ENCODE results near the gene CCT8. TPM values are rescaled to one million over a fixed set of nuclear protein-coding genes. Genes with fewer than 3 reads are reported as not detected.
A peak's percentile ranks its signal among the peaks of the same experiment; 100 is the strongest.
"Not testable (repeated sequence)": the region's sequence is repeated elsewhere in the genome, so short reads cannot be mapped to it uniquely, and the experiment has no call there.

The CCT8 gene
- polyA plus RNA-seq, 1 donor, result 213 TPM

DNA sequence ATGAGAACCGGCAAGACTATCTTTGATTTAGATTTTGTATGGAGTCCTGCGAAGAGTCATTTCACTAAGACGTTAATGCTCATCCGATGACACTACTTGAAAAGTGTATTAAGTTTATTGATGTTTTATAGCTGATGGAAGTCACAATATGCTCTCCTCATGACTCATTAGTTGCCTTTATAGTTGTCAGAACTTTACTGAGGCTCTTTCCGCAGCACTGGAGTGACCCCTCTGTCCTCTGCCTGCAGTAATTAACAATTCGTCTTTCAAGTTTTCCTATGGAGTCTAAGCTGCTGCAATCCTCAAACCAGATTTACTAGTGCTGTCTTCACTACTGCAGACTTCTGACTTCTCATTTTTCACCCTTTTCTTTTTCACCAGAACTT, 48.1 kb downstream of the CCT8 start:
- peaks cover 3% of the 10 kb centered on the region for H3K4me1 ChIP-seq (ENCODE audit: control insufficient read depth, insufficient read depth, low read length)
- H3K27me3 ChIP-seq (ENCODE audit: control insufficient read depth, insufficient read depth, low read length), result no peaks in the 10 kb centered on the region
- peak in 1 of 2 donors; percentile 64 for DNase-seq
- no CpG with 5 or more reads among the region's 6 CpGs for WGBS (ENCODE audit: insufficient coverage, low lambda C conversion rate)
- H3K36me3 ChIP-seq (ENCODE audit: control insufficient read depth, insufficient read depth, low read length), result peaks cover 10% of the 10 kb centered on the region
- peak overlapping the region; percentile 76 for H3K4me3 ChIP-seq (ENCODE audit: low read length)
- H3K27ac ChIP-seq (ENCODE audit: low read length), result peak overlapping the region; percentile 95
- H3K9me3 ChIP-seq (ENCODE audit: control insufficient read depth, low read depth, low read length), result no peaks in the 10 kb centered on the region

DNA sequence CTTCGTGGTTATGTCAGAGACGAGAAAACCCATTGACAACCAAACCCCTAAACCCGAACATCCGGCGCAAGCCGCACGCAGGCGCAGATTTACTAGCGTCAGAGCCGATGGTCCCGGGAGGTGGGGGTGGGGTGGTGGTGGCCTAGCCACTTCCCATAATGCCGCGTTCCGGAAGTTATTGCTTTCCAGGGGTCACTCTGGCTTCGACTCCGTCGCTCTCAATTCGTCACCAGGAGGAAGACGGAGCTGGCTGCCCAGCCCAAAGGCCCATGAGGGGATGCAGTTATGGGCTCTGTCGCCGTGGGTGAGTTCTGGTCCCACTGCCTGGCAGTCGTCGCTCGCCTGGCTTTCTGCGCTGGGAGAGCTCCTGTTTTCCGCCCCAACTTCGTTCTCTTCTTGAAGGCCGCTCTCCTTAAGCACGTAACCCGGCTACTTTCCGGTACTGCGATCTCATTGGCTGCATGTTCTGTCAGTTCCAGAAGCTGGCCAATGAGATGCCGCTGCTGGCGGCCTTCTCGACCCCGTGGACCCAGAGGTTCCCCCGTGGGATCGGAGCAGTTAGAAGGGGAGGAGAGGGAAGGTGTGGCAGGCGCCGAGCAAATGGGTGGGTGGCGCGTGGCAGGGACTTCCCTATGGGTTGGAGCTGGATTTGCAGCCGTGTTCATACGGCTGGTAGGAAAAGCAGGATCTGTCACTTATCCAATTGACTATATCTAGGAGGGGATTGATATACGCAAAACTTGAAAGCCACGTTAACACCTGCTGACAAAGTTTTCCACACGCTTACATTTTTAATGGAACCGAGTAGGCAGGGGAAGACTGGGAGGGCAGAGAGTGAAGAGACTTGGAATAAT, 48.7 kb downstream of the CCT8 start, which contains the start of gene USP16:
USP16 (plus strand) TSS at position 195 of the 854 bp plus-strand sequence. CDS start 3,246 bp downstream, outside the sequence.
- peak; percentile 98 to 100 for DNase-seq
- peak within 1 kb of the TSS; percentile 76 for H3K4me3 ChIP-seq (ENCODE audit: low read length)
- WGBS (ENCODE audit: insufficient coverage, low lambda C conversion rate), result no CpG with 5 or more reads among the region's 48 CpGs

DNA sequence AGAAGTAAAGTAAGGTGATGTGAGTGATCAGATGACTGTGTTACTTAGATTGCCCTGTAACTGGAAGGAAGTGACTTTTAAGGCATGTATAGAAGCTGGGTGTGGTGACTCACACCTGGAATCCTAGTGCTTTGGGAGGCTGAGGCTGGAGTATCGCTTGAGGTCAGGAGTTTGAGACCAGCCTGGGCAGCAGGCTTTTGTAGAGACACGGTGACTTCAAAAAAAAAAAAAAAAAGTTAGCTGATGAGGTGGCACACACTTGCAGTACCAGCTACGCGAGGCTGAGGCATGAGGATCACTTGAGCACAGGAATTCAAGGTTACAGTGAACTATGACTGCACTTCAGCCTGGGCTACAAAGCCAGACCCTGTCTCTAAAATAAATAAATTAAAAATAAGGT, 51.3 kb downstream of the CCT8 start:
- peaks cover 12% of the 10 kb centered on the region for H3K4me1 ChIP-seq (ENCODE audit: control insufficient read depth, insufficient read depth, low read length)
- WGBS (ENCODE audit: insufficient coverage, low lambda C conversion rate), result no CpG with 5 or more reads among the region's 4 CpGs
- H3K36me3 ChIP-seq (ENCODE audit: control insufficient read depth, insufficient read depth, low read length), result no peaks in the 10 kb centered on the region
- no peaks in the 10 kb centered on the region for H3K27me3 ChIP-seq (ENCODE audit: control insufficient read depth, insufficient read depth, low read length)
- no peak for DNase-seq
- H3K9me3 ChIP-seq (ENCODE audit: control insufficient read depth, low read depth, low read length), result no peaks in the 10 kb centered on the region
- no peak overlapping the region for H3K4me3 ChIP-seq (ENCODE audit: low read length)
- no peak overlapping the region for H3K27ac ChIP-seq (ENCODE audit: low read length)

More for the DNA sequence above, 48.7 kb downstream of the CCT8 start, which contains the start of gene USP16:
- peak within 1 kb of the TSS; percentile 95 for H3K27ac ChIP-seq (ENCODE audit: low read length)
- no peaks in the 10 kb centered on the region for H3K9me3 ChIP-seq (ENCODE audit: control insufficient read depth, low read depth, low read length)
- peaks cover 7% of the 10 kb centered on the region for H3K36me3 ChIP-seq (ENCODE audit: control insufficient read depth, insufficient read depth, low read length)
- H3K4me1 ChIP-seq (ENCODE audit: control insufficient read depth, insufficient read depth, low read length), result peaks cover 4% of the 10 kb centered on the region
- H3K27me3 ChIP-seq (ENCODE audit: control insufficient read depth, insufficient read depth, low read length), result no peaks in the 10 kb centered on the region

DNA sequence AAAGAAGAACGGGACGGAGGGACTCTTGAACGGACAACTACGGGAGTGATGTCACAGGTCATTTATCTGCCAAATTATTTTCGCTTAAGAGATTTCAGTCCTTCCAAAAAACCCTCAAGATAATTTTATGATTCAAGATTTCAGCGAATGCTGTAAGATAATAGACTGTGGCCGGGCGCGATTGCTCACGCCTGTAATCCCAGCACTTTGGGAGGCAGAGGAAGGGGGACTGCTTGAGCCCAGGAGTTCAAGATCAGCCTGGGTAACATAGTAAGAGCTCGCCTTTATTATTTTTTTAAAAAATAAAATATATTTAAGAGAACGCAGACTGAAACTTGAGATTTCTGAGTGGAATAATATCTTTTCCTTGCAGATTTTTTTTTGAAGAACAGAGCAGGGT, 54.9 kb downstream of the CCT8 start:
- Histone ChIP-seq H3K4me1 (ENCODE audit: control insufficient read depth, insufficient read depth, low read length) (peaks cover 9% of the 10 kb centered on the region), H3K27ac (ENCODE audit: low read length) (no peak overlapping the region), H3K4me3 (ENCODE audit: low read length) (peak overlapping the region; percentile 93), H3K9me3 (ENCODE audit: control insufficient read depth, low read depth, low read length) (no peaks in the 10 kb centered on the region), H3K36me3 (ENCODE audit: control insufficient read depth, insufficient read depth, low read length) (peaks cover 5% of the 10 kb centered on the region), H3K27me3 (ENCODE audit: control insufficient read depth, insufficient read depth, low read length) (no peaks in the 10 kb centered on the region)
- peak in 1 of 2 donors; percentile 12 for DNase-seq
- 17% methylated on average over 2 of the region's 12 CpGs for WGBS (ENCODE audit: insufficient coverage, low lambda C conversion rate)

DNA sequence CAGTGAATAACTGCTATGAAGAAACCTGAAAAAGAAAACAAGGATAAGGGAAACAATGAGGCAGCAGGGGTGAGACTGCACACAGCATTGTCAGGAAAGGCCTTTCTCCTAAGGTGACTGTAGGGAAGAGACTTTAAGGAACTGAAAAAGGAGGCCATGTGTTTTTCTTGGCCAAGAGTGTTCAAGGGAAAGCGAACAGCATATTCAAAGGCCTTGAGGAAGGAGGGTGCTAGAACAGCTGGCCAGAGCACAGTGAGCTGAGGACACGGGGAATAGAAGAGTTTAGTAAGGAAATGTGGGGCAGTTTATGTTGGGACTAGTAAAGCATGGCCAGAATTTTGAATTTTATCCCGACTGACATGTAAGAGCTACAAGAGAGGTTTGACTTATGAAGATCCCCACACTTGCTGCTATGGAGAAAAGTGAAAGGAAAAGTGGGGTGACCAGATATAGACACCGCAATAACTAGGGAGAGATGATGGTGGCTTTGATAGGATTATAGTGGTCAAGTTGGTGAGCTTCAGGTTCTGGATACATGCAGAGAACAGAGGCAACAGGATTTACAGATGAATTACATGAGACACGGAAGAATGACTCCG, 55.7 kb downstream of the CCT8 start:
- peaks cover 9% of the 10 kb centered on the region for H3K4me1 ChIP-seq (ENCODE audit: control insufficient read depth, insufficient read depth, low read length)
- no peak overlapping the region for H3K27ac ChIP-seq (ENCODE audit: low read length)
- peak overlapping the region; percentile 93 for H3K4me3 ChIP-seq (ENCODE audit: low read length)
- no peaks in the 10 kb centered on the region for H3K27me3 ChIP-seq (ENCODE audit: control insufficient read depth, insufficient read depth, low read length)
- peak in 1 of 2 donors; percentile 12 for DNase-seq
- no peaks in the 10 kb centered on the region for H3K9me3 ChIP-seq (ENCODE audit: control insufficient read depth, low read depth, low read length)
- no CpG with 5 or more reads among the region's 6 CpGs for WGBS (ENCODE audit: insufficient coverage, low lambda C conversion rate)
- peaks cover 5% of the 10 kb centered on the region for H3K36me3 ChIP-seq (ENCODE audit: control insufficient read depth, insufficient read depth, low read length)

DNA sequence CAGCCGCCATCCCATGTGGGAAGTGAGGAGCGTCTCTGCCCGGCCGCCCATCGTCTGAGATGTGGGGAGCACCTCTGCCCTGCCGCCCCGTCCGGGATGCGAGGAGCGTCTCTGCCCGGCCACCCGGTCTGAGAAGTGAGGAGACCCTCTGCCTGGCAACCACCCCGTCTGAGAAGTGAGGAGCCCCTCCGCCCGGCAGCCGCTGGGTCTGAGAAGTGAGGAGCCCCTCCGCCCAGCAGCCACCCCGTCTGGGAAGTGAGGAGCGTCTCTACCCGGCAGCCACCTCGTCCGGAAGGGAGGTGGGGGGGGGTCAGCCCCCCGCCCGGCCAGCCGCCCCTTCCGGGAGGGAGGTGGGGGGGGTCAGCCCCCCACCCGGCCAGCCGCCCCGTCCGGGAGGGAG, 62.2 kb downstream of the CCT8 start:
- peaks cover 20% of the 10 kb centered on the region for H3K36me3 ChIP-seq (ENCODE audit: control insufficient read depth, insufficient read depth, low read length)
- not testable (repeated sequence) for H3K9me3 ChIP-seq (ENCODE audit: control insufficient read depth, low read depth, low read length); H3K27ac ChIP-seq (ENCODE audit: low read length); H3K4me3 ChIP-seq (ENCODE audit: low read length); H3K4me1 ChIP-seq (ENCODE audit: control insufficient read depth, insufficient read depth, low read length); DNase-seq; H3K27me3 ChIP-seq (ENCODE audit: control insufficient read depth, insufficient read depth, low read length)
- WGBS (ENCODE audit: insufficient coverage, low lambda C conversion rate), result no CpG with 5 or more reads among the region's 30 CpGs

DNA sequence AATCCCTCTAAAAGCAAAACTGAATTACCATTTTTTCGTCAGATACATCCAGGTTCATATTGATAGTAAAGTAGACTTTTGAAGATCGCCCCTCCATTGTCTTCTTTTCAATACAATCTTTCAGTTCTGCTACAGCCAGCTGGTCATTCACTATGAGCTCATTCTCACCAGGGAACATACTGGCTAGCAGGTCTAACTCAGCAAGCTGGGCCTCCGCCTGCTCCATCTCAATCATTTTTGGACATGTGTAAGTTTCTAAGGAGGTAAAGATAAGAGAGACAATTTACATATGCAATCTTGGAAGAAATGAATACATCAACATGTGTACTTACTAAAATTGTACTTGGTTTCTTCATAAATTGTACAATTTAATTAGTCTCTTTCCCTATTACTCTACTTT, 65.1 kb downstream of the CCT8 start:
- Histone ChIP-seq H3K36me3 (ENCODE audit: control insufficient read depth, insufficient read depth, low read length) (peaks cover 16% of the 10 kb centered on the region), H3K27me3 (ENCODE audit: control insufficient read depth, insufficient read depth, low read length) (no peaks in the 10 kb centered on the region), H3K9me3 (ENCODE audit: control insufficient read depth, low read depth, low read length) (peaks cover 3% of the 10 kb centered on the region), H3K4me3 (ENCODE audit: low read length) (no peak overlapping the region), H3K4me1 (ENCODE audit: control insufficient read depth, insufficient read depth, low read length) (peaks cover 6% of the 10 kb centered on the region), H3K27ac (ENCODE audit: low read length) (no peak overlapping the region)
- no peak for DNase-seq
- WGBS (ENCODE audit: insufficient coverage, low lambda C conversion rate), result no CpG with 5 or more reads among the region's 3 CpGs

DNA sequence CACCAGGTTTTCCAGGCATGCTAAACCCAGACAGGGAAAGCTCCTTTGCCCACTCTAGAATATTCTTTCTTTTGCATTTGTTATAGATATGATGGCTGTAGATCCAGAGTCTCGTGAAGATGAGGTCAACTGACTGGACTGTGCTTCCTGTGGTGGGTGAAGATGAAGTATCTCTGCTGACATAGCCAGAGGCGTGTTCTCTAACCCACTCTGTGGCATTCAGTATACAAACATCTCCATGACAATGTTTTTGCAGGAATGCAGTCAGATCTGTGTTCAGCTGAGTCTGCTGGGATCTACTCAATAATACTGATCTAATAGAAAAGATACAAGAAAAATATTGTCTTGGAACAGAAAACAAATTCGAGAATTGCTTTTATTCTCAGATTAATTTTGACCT, 65.6 kb downstream of the CCT8 start:
- Histone ChIP-seq H3K27ac (ENCODE audit: low read length) (no peak overlapping the region), H3K4me3 (ENCODE audit: low read length) (no peak overlapping the region), H3K4me1 (ENCODE audit: control insufficient read depth, insufficient read depth, low read length) (peaks cover 6% of the 10 kb centered on the region), H3K27me3 (ENCODE audit: control insufficient read depth, insufficient read depth, low read length) (no peaks in the 10 kb centered on the region), H3K36me3 (ENCODE audit: control insufficient read depth, insufficient read depth, low read length) (peaks cover 16% of the 10 kb centered on the region), H3K9me3 (ENCODE audit: control insufficient read depth, low read depth, low read length) (peaks cover 3% of the 10 kb centered on the region)
- DNase-seq, result no peak
- no CpG with 5 or more reads among the region's 3 CpGs for WGBS (ENCODE audit: insufficient coverage, low lambda C conversion rate)

DNA sequence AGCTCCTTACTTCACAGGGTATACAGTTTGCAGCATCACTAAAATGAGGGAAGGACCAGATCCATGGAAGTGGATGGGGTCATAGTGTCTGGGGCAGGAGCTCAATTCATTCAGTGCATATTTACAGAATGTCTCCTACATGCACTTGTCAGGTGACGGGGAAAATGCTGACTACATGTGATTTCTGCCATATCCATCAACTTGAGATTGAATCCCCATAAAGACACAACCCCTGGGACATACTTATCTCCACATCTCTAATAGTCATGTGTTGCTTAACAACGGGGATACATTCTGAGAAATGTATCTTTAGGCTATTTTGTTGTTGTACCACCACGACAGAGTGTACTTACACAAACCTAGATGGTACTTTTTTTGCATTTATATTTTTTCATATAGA, 66.3 kb downstream of the CCT8 start:
- 100% methylated on average over 1 of the region's 3 CpGs for WGBS (ENCODE audit: insufficient coverage, low lambda C conversion rate)
- Histone ChIP-seq H3K9me3 (ENCODE audit: control insufficient read depth, low read depth, low read length) (peaks cover 3% of the 10 kb centered on the region), H3K4me1 (ENCODE audit: control insufficient read depth, insufficient read depth, low read length) (peaks cover 6% of the 10 kb centered on the region), H3K27ac (ENCODE audit: low read length) (no peak overlapping the region), H3K27me3 (ENCODE audit: control insufficient read depth, insufficient read depth, low read length) (no peaks in the 10 kb centered on the region), H3K36me3 (ENCODE audit: control insufficient read depth, insufficient read depth, low read length) (peaks cover 16% of the 10 kb centered on the region), H3K4me3 (ENCODE audit: low read length) (no peak overlapping the region)
- DNase-seq, result no peak
